ENCODE measurements around the gene ASB10. TPM values are rescaled to one million over a fixed set of nuclear protein-coding genes. Genes with fewer than 3 reads are reported as not detected.

The ASB10 gene
- total and polyA plus RNA-seq, 2 of the 13 experiments (the other 11 are each of a cell fraction or from before 2014, with no cell fraction given) = not detected

GRCh38 chr7:151232091-151232916 is 45.3 kb upstream of the ASB10 start, which contains the start of gene CHPF2 (continued):
- TF ChIP-seq ARID4A (CRISPR knock-in tag; IDR thresholded peaks at IDR 0.05; ENCODE audit: borderline replicate concordance) = peak; percentile 92
- no peak for TF ChIP-seq NFE2L2 (IDR thresholded peaks at IDR 0.05; ENCODE audit: low read length)
- TF ChIP-seq GPN1 (CRISPR knock-in tag; IDR thresholded peaks at IDR 0.05; ENCODE audit: borderline replicate concordance) = no peak
- TF ChIP-seq SNAPC2 (CRISPR knock-in tag; IDR thresholded peaks at IDR 0.05) = no peak
- no peak for TF ChIP-seq MTERF4 (CRISPR knock-in tag; IDR thresholded peaks at IDR 0.05)
- no peak for TF ChIP-seq ZNF883 (CRISPR knock-in tag; IDR thresholded peaks at IDR 0.05; ENCODE audit: not compliant biosample characterization)
- TF ChIP-seq SAFB2 (CRISPR knock-in tag; IDR thresholded peaks at IDR 0.05; ENCODE audit: borderline replicate concordance, low read depth) = no peak; the same call in 1 of the 2 replicates
- no peak for TF ChIP-seq RFX5 (IDR thresholded peaks at IDR 0.05; ENCODE audit: low read depth, low read length)
- no peak for TF ChIP-seq SNAI1 (CRISPR knock-in tag; IDR thresholded peaks at IDR 0.05; ENCODE audit: borderline replicate concordance)
- no peak for TF ChIP-seq SRSF4 (IDR thresholded peaks at IDR 0.05; ENCODE audit: low read depth, low read length, poor library complexity, severe bottlenecking)
- TF ChIP-seq ZNF800 (CRISPR knock-in tag; IDR thresholded peaks at IDR 0.05) = no peak
- peak; percentile 34 for TF ChIP-seq ARID5B (CRISPR knock-in tag; IDR thresholded peaks at IDR 0.05)
- TF ChIP-seq PCBP2 (optimal IDR thresholded peaks at IDR 0.05; ENCODE audit: low read depth, low read length, poor library complexity, severe bottlenecking) = no peak
- TF ChIP-seq ZNF709 (CRISPR knock-in tag; IDR thresholded peaks at IDR 0.05) = 0 out of 2 replicates have a peak, but pooled peaks have one; percentile 49
- TF ChIP-seq ZNF33B (CRISPR knock-in tag; IDR thresholded peaks at IDR 0.05) = no peak
